ENCODE data around the gene RANBP3L.
"Not testable (repeated sequence)": the region's sequence is repeated elsewhere in the genome, so short reads cannot be mapped to it uniquely, and the experiment has no call there.

The RANBP3L gene, protein sequence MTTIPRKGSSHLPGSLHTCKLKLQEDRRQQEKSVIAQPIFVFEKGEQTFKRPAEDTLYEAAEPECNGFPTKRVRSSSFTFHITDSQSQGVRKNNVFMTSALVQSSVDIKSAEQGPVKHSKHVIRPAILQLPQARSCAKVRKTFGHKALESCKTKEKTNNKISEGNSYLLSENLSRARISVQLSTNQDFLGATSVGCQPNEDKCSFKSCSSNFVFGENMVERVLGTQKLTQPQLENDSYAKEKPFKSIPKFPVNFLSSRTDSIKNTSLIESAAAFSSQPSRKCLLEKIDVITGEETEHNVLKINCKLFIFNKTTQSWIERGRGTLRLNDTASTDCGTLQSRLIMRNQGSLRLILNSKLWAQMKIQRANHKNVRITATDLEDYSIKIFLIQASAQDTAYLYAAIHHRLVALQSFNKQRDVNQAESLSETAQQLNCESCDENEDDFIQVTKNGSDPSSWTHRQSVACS

GRCh38 chr5:36301858-36302603 is at the start of gene RANBP3L:
Gene RANBP3L (minus strand): TSS chr5:36301902. CDS start chr5:36301416, 486 bp downstream.
- DNase-seq = no peak

DNA sequence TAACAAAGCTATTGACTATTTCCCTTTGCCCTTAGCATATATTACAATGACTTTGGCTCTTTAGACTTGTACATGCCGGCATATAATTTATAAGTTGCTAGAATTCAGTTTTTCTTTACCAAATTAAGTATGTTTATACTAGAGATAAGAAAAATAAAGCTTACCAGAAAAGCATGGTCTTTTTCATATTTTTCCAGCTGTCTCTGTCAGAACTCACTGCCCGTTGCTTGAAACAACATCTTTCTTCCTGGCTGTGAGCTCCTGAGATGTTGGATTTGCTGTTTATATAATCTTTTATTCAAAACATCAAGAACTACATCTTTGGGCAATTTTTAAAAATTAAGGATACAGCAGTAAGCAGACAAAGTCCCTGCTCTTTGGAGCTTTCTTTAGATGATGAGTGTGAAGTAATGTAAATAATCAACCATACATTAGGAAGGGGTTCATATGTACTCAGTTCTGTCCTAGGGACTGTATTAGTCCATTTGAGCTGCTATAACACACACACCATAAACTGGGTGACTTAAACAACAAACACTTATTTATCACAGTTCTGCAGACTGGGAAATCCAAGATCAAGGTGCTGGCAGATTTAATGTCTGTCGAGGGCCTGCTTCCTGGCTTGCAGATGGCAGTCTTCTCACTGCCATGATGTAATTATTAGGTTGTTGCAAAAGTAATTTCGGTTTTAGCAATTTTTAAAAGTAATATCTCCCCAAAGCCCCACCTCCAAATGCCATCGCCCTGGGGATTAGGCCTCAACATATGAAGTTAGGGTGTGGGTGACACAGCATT is 45.4 kb upstream of the RANBP3L start:
- no peak for DNase-seq

DNA sequence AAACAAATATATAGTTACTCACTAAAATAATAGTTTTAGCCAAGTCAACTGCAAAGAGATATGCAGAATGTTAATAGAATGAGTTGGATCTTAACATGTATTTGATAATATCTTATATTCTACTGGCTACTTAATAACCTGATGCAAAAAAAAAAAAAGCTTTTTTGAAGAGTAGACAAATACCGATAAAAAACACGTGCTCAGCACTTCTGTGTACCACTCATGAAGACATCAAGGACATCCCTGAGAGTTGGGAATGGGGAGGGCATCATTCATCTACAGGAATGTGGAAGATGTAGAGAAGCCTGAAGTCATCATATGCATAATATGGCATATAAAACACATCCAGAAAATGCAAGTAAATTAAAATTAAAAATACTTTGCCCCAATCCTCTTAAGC is 43.2 kb upstream of the RANBP3L start:
- no peak for DNase-seq

- DNase-seq = not testable (repeated sequence)
Measured at GRCh38 chr5:36341720-36342119, 40.0 kb upstream of the RANBP3L start.

DNA sequence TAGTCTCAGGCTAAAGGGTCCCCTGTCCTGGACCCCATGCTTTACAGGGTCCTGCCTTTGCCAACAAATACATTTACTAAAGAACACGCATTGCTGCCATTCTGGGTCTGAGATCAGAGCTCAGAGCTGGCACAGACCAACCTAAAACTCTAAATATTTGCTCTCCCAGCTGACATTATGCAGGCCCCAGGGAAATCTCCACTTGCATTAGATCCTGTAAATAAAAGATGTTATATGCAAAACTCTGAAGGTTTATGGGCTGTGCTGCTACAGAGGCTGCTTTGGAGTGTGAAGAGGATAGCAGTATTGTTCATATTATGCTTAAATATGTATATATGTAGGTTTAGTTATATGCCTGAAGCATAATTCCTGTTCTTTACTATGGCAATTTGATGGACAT is 35.9 kb upstream of the RANBP3L start:
- no peak for DNase-seq

GRCh38 chr5:36334315-36334714 is 32.6 kb upstream of the RANBP3L start:
- no peak for DNase-seq

- not testable (repeated sequence) for DNase-seq
Measured at GRCh38 chr5:36332720-36333119, 31.0 kb upstream of the RANBP3L start.

DNA sequence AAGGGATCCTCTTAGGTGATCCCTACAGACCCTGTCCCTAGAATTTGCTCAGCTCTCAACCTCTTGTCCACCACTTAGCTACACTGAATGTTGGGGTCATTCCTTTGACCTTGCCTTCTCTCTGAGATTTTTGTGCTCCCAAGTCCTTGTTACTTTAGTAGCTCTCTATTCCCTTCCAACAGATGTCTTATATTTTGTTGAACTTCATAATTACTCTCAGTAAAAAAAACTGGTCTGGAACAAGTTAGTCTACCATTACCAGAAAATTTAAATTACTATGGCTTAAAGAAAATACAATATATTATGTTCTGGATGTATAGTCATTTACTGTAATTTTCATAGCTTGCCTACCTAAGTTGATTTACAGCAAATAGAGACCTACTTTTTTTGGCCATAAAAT is 23.5 kb upstream of the RANBP3L start:
- no peak for DNase-seq

DNA sequence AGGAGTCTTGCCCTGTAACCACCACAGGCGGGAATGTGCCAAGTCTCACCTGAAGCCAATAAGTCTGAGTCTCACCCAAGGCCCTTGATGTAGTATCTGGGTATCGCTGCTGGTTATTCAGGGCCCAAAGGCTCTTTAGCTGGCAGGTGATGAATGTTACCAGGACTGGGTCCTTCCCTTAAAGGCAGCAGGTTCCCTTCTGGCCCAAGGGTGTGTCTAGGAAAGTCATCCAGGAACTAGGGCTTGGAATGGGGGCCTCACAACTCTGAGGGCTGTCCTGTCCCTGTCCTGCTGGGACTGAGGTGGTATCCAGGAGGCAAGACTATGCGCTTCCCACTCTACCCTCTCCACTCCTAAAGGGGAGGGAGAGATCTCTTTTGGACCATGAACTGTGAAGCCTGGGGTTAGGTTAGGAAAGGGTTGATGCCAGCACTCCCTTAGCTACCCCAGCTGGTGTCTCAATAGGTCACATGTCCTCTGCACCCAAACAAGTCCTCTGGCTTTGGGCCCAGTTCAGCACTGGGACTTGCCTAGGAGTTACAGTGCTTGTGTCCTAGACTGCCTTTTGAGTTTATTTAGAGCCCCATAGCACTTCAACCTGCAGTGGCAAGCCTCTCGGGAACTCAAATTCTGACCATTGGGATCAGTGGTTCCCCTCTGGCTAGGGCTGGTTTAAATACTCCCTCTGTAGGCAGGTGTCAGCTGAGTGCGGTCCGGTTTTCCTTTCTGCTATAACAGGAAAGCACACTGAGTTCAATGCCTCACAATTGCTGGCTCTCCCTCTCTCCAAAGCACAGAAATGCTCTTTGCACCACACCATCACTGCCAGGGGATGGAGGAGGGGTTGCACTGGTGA is 22.5 kb upstream of the RANBP3L start:
- DNase-seq = no peak

- no peak for DNase-seq
Measured at GRCh38 chr5:36312953-36313672, 11.4 kb upstream of the RANBP3L start.

- DNase-seq = no peak
Measured at GRCh38 chr5:36311956-36312355, 10.3 kb upstream of the RANBP3L start.

- DNase-seq = no peak
Measured at GRCh38 chr5:36310138-36310537, 8.4 kb upstream of the RANBP3L start.

DNA sequence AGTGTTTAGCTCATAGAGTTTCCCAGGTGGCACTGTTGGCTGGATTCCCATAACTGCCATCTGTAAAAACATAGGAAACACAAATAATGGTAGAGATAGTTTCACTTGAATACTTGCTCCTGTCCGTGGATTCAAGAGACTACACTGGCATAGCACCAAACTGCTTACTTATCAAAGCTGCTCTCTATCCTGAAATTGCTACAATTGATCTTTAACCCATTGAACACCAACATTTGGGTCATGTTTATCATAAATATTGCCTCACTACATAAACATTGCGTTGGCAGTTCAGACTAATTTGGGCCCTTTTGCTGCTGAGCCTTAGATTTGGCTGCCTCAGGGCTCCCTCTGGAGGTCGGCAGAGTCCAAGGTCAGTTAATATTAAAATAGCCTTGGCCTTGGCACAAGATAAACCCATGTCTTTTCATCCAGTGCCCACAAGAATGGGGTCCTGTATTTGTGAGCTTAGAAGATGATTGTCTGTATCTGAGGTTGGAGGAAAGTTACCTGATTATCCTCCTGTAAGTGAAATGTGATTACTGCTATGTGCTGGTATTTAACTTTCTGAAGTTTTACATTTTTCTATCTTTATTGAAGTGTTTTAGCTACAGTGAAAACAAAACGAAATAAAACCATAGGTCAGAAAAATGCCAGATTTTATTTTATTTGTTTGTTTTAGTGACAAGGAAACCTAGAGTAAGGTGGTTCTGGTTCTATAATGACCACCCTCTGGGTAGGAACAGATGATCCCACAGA is 4.0 kb upstream of the RANBP3L start:
- DNase-seq = no peak

- DNase-seq = no peak
Measured at GRCh38 chr5:36304095-36304805, 2.5 kb upstream of the RANBP3L start.

- DNase-seq = no peak
Measured at GRCh38 chr5:36300927-36301540, 668 bp downstream of the RANBP3L start.

DNA sequence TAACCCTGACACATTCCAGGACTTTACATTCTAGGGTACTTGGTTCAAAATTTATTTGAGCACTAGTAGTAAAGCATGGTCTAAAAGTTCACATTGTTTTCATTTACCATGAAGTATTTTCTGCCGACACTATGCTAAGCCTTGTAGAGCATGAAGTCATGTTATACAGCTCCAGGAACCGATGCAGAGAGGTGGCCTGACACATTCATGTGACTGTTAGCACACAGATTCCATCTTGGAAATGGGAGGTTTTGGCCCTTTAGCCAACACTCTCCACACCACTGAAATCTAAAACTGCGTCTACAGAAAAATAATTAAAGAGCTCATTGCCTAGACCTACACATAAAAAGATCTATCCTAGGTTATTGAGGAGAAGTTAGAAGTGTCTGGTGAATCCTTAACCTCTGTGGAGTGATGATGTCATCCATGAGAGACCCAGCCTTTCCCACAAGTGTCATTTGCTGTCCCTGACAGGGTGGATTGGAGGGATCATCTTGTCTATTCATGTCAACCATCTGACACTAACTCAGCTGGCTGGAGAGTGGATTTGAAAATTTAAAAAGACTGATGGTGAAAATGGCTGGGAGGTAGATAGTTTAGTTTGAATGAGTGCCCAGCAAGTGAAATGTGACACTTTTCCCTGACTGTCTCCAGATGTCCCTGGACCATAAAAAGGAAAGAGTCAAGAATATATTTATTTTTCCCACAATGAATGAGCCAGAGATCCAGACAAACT is 1.3 kb downstream of the RANBP3L start:
- no peak for DNase-seq

DNA sequence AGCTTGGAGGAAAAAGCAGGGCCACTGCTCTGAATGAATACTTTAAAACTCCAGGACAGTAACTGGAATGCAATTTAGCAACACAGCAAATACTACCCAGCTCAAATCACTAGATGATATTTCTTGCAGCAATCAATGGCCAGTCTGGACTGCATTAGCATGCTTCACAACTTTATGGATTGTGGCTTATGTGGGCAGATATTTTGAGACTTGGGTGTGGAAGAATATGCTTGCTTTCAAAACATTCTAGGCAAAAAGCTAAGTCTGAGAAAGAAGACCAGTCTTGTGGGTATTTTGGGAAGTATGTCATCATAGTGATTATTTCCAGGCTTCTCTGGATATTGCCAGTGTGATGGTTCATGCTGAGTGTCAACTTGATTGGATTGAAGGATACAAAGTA is 3.1 kb downstream of the RANBP3L start:
- no peak for DNase-seq

GRCh38 chr5:36297653-36298052 is 4.0 kb downstream of the RANBP3L start:
- no peak for DNase-seq

Data from stimulated activated CD4-positive, alpha-beta T cell treated with anti-CD3 and anti-CD28 coated beads, Interleukin-12 subunit alpha, Interleukin-12 subunit beta, amount 100 ng/mL, for 4 hours (primary cell).